Muscle of back (tissue), 11 donors: ENCODE measurements around the gene CCDC91. TPM values are rescaled to one million over a fixed set of nuclear protein-coding genes. Genes with fewer than 3 reads are reported as not detected.

Experiments used
- DNase-seq, 3 donors: peaks; one replicate each; pipeline versions ENCODE4 v3.0.0 to v3.0.0-alpha.2; 2013
- polyA plus RNA-seq, 10 donors: library from polyadenylated mRNA; unstranded; fragments of 120-200 nt; gene quantifications; one replicate each; pipeline ENCODE4 v1.2.1, GENCODE V29; 2013; ENCODE audit not compliant: insufficient read length in 10 of 10

The CCDC91 gene
- polyA plus RNA-seq, 10 donors: 19.7 to 25.1 (median 23.7) TPM

- DNase-seq: no peak
These were observed 337.5 kb downstream of the CCDC91 start for GRCh38 chr12:28527631-28528249.

GRCh38 chr12:28535216-28535615 is 345.0 kb downstream of the CCDC91 start:
- DNase-seq: peak in 1 of 3 donors; percentile 33

DNA sequence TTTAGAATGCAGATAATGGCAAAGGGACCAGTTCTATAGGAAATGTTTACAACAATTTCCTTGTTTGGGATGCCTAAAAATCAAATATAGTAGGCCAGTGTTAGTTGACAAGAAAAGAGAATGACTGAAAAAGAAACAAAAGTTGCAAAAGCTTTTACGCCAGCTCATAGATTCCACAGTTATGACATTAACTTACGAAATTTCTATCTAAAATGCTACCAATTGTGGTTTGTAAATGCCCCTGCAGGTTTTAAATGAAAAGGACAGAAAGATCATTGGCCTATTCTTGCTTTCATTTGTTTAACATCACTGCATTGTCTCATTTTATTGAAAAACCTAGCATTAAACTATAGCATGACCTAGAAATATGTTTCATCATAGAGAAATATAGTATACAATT is 345.8 kb downstream of the CCDC91 start:
- DNase-seq: peak in 1 of 3 donors; percentile 26

GRCh38 chr12:28537474-28537873 is 347.2 kb downstream of the CCDC91 start:
- DNase-seq: no peak

GRCh38 chr12:28539691-28540323 is 349.6 kb downstream of the CCDC91 start:
- no peak for DNase-seq

- no peak for DNase-seq
These were observed 350.1 kb downstream of the CCDC91 start for GRCh38 chr12:28540324-28540714.

DNA sequence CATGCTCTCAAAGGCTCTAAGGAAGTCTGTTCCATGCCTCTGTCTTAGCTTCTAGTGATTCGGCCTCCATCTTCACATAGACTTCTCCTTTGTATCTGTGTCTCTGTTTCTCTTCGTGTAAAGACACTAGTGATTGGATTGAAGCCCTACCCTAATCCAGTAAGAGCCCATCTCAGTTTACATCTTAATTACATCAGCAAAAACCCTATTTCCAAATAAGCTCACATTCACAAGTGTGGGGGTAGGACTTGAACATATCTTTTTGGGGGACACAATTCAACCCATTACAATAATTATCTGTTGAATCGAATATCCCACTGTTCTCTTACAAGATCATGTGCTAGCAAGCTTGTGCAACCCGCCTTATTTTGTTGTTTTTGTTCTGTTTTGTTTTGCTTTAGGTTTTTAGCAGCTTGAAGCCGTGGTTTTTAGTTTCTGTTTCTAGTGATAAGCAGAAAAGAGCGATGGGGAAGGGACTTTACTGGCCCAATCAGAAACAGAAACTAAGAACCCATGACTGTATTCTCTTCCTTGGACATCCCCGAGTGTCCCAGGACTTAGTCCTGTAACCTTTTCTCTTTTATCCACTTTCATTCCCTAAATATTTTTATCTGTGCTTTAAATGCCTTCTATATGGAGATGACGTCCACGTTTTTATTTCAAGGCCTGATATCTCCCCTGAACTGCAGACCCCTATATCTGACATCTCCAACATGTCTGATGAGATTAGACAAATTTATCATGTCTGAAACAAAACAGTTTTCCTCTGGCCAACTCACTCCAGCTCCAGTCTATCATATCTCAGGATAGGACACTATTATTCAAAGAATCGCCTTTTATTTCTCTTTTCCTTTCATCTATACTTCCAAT is 353.0 kb downstream of the CCDC91 start:
- DNase-seq: no peak

DNA sequence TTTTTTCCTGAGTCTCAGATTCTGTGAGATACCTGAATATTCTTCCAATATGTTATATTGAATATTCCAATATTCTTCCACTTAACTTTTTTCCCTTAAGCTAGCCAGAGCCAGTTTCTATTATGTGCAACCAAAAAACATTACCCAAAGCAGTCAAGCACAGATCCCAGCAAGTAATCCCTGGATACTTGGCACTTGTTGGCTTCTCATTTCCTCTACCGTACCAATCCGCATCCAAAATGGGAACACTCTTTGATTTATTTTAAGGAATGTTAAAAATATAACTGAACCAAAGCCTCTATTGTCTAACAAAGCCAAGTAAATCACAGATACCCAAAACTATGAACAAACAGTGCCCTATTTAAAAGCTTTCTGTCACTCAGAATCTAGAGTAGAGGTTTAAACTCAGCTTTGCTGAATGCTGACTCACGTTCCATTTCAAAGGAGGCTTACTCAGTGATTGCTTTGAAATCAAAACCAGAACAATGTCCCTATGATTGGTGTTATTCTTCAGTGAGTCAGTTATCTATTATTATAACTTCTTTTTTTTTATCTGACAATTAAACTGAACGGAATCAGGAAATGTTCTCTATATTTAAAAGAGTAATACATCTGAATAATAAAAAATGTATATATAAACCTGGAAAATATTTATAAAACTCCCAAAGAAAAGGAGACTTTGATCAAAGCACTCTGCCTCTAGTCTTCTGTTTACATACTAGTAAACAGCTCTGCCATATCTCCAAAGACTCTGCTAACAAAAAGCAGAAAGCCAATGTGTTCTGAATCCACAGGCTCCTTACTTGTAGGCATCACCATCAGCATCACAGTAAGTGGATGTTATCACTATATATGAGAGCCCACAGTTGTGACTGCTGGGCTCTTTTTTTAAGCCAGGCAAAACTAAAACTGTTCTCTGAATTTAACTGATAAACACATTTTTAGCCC is 360.8 kb downstream of the CCDC91 start:
- DNase-seq: peak in 1 of 3 donors; percentile 45

- peak in 1 of 3 donors; percentile 29 for DNase-seq
These were observed 362.2 kb downstream of the CCDC91 start for GRCh38 chr12:28552251-28552970.

GRCh38 chr12:28555748-28556147 is 365.5 kb downstream of the CCDC91 start:
- no peak for DNase-seq

- DNase-seq: peak in 1 of 3 donors; percentile 40
These were observed 368.0 kb downstream of the CCDC91 start for GRCh38 chr12:28558250-28558649.

- DNase-seq: no peak
These were observed 373.0 kb downstream of the CCDC91 start for GRCh38 chr12:28563286-28563685.

DNA sequence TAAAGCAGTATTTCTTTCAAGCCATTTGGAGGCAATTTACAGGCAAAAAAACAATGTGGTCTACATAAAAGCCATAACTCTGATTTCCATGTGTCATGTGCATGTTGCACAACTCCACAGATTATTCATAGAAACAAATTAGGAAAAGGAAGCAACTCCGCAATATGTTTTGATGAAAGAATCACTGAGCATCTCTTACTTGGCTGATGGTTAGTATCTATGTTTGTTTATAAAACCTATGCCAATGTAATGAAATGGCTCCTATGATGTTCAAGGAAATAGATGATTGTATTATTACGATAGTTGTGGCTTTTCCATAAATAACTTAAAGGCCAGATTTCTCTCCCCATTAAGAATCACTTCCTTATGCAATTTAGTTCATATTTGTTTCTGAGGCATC is 373.7 kb downstream of the CCDC91 start:
- peak in 1 of 3 donors; percentile 53 for DNase-seq

- DNase-seq: peak in 2 of 3 donors; percentile 22 to 66
These were observed 377.9 kb downstream of the CCDC91 start for GRCh38 chr12:28568118-28568517.

- peak in 1 of 3 donors; percentile 14 for DNase-seq
These were observed 378.4 kb downstream of the CCDC91 start for GRCh38 chr12:28568704-28569103.

- DNase-seq: peak; percentile 44 to 86 (median 49)
These were observed 379.6 kb downstream of the CCDC91 start for GRCh38 chr12:28569698-28570411.

GRCh38 chr12:28570811-28571210 is 380.6 kb downstream of the CCDC91 start:
- no peak for DNase-seq

DNA sequence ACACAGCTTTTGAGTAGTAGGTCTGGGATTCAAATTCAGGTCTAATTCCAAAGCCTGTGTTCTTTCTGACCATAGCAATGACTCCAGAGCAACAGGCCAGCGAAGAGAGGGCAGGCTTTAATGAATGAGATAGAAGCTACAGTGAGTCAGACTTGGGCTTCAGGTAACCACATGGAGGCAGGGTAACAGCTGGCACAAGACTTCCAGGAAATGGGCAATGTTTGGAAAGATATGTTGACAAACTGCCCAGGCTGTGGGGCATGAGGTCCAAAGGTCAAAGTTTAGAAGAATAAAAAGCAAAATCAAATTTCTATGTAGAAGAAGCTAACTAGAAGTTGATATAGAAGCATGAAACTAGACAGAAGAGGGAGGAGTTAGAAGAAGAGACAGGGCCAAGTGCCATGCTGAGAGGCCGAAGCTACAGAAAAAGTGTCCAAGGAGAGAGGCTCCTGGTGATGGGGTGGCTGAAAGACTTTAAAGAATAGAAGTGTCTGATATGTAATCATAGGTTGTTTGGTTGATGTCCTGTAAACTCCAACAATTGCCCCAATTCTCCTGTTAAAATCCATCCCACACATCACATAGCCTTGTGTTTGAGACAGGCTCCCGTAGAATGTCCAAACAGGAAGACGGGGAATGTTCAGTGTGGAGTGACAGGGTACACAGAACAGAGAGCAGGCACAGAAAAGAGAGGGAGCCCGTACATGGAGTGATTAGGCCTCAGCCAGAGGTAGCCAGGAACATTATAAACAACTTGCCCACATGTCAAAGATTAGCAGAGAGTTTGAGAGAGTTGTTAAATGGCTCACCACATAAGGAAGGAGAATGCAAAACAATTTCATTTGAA is 384.7 kb downstream of the CCDC91 start:
- no peak for DNase-seq

- DNase-seq: no peak
These were observed 385.4 kb downstream of the CCDC91 start for GRCh38 chr12:28575593-28576205.
